H9 (cell line): ENCODE measurements around the gene LIPT1. TPM values are rescaled to one million over a fixed set of nuclear protein-coding genes. Genes with fewer than 3 reads are reported as not detected.

ENCODE experiments used
- DNase-seq: peaks from one replicate; pipeline ENCODE4 v3.0.0-alpha.2; 2017
- H2AFZ ChIP-seq: one replicate; pipeline ENCODE4 v1.6.1; 2013; ENCODE audit warnings: mild to moderate bottlenecking, low read length, control low read depth, moderate library complexity
- H2AK5ac ChIP-seq: 2 replicates; pipeline ENCODE4 v1.6.1; 2013; ENCODE audit warnings: low read length, control low read depth, mixed read lengths; ENCODE audit not compliant: insufficient read length
- H2BK120ac ChIP-seq: one replicate; pipeline ENCODE4 v1.6.1; 2013; ENCODE audit warnings: low read depth, mild to moderate bottlenecking, low read length, control low read depth, inconsistent platforms; ENCODE audit not compliant: poor library complexity, severe bottlenecking
- H2BK12ac ChIP-seq: 2 replicates; pipeline ENCODE4 v1.6.1; 2013; ENCODE audit warnings: low read length, control low read depth, mixed read lengths, low read depth; ENCODE audit not compliant: insufficient read length
- H2BK15ac ChIP-seq: 2 replicates; pipeline ENCODE4 v1.6.1; 2013; ENCODE audit warnings: low read depth, low read length, control low read depth
- H2BK20ac ChIP-seq: one replicate; pipeline ENCODE4 v1.6.1; 2013; ENCODE audit warnings: low read depth, mild to moderate bottlenecking, low read length, control low read depth, inconsistent platforms; ENCODE audit not compliant: poor library complexity, severe bottlenecking
- H2BK5ac ChIP-seq: 2 replicates; pipeline ENCODE4 v1.6.1; 2013; ENCODE audit warnings: low read length, control low read depth, mixed read lengths; ENCODE audit not compliant: insufficient read length
- H3K14ac ChIP-seq: 2 replicates; pipeline ENCODE4 v1.6.1; 2013; ENCODE audit warnings: low read length, control low read depth; ENCODE audit not compliant: insufficient read depth
- H3K18ac ChIP-seq: 2 replicates; pipeline ENCODE4 v1.6.1; 2013; ENCODE audit warnings: low read depth, mild to moderate bottlenecking, mixed read lengths, low read length, control low read depth; ENCODE audit not compliant: insufficient read length
- H3K23ac ChIP-seq: 2 replicates; pipeline ENCODE4 v1.6.1; 2013; ENCODE audit warnings: low read length, control low read depth, mixed read lengths, low read depth; ENCODE audit not compliant: insufficient read length
- H3K23me2 ChIP-seq: 2 replicates; pipeline ENCODE4 v1.6.1; 2013; ENCODE audit warnings: low read depth, mild to moderate bottlenecking, mixed read lengths, low read length, control low read depth; ENCODE audit not compliant: insufficient read length, poor library complexity, severe bottlenecking
- H3K27ac ChIP-seq: 2 replicates; pipeline ENCODE4 v1.5.1; 2013; ENCODE audit warnings: low read length, control low read depth, mixed read lengths, low read depth; ENCODE audit not compliant: insufficient read length
- H3K27me3 ChIP-seq: 2 replicates; pipeline ENCODE4 v1.6.1; 2013; ENCODE audit warnings: low read length, control low read depth, inconsistent platforms; ENCODE audit not compliant: insufficient read depth
- H3K4ac ChIP-seq: 2 replicates; pipeline ENCODE4 v1.6.1; 2013; ENCODE audit warnings: low read depth, mild to moderate bottlenecking, control low read depth, inconsistent platforms, low read length, moderate library complexity
- H3K4me1 ChIP-seq: 2 replicates; pipeline ENCODE4 v1.6.1; 2013; ENCODE audit warnings: low read length, control low read depth, inconsistent platforms; ENCODE audit not compliant: insufficient read depth
- H3K4me2 ChIP-seq: 2 replicates; pipeline ENCODE4 v1.6.1; 2013; ENCODE audit warnings: low read length, control low read depth, mixed read lengths; ENCODE audit not compliant: insufficient read length, insufficient read depth
- H3K56ac ChIP-seq: 2 replicates; pipeline ENCODE4 v1.6.1; 2013; ENCODE audit warnings: low read depth, mild to moderate bottlenecking, mixed read lengths, low read length, control low read depth; ENCODE audit not compliant: insufficient read length
- H3K79me1 ChIP-seq: 2 replicates; pipeline ENCODE4 v1.6.1; 2013; ENCODE audit warnings: low read depth, mild to moderate bottlenecking, moderate library complexity, low read length, control low read depth, inconsistent platforms; ENCODE audit not compliant: insufficient read depth, poor library complexity, severe bottlenecking
- H3K79me2 ChIP-seq: 2 replicates; pipeline ENCODE4 v1.6.1; 2013; ENCODE audit warnings: low read length, control low read depth, inconsistent platforms; ENCODE audit not compliant: insufficient read depth
- H3K9ac ChIP-seq: 2 replicates; pipeline ENCODE4 v1.6.1; 2013; ENCODE audit warnings: low read length, control low read depth, mixed read lengths; ENCODE audit not compliant: insufficient read length; ENCODE audit errors: extremely low read depth
- H3K9me3 ChIP-seq: one replicate; pipeline ENCODE4 v1.6.1; 2013; ENCODE audit warnings: low read depth, low read length, inconsistent platforms; ENCODE audit not compliant: control insufficient read depth
- H3T11ph ChIP-seq: one replicate; pipeline ENCODE4 v1.6.1; 2013; ENCODE audit warnings: mild to moderate bottlenecking, low read length, control low read depth, inconsistent platforms
- H4K20me1 ChIP-seq: one replicate; pipeline ENCODE4 v1.6.1; 2013; ENCODE audit not compliant: control insufficient read depth, insufficient read length, insufficient read depth
- H4K5ac ChIP-seq: 2 replicates; pipeline ENCODE4 v1.6.1; 2013; ENCODE audit warnings: low read depth, mild to moderate bottlenecking, mixed read lengths, low read length, control low read depth; ENCODE audit not compliant: insufficient read length
- H4K8ac ChIP-seq: replicated peaks from 2 replicates; pipeline ENCODE4 v1.6.1; 2013; ENCODE audit warnings: low read length, control low read depth, mixed read lengths, low read depth; ENCODE audit not compliant: insufficient read length
- H4K91ac ChIP-seq: 2 replicates; pipeline ENCODE4 v1.6.1; 2013; ENCODE audit warnings: low read depth, mild to moderate bottlenecking, moderate library complexity, mixed read lengths, low read length, control low read depth; ENCODE audit not compliant: insufficient read length
- H3K27ac Mint-ChIP-seq, 3 experiments: 2 replicates in 2 of 3; 3 replicates in 1 of 3; pipeline ENCODE4 v1.8.0; 2020 to 2021; ENCODE audit warnings: mixed read lengths in 3 of 3, mild to moderate bottlenecking in 1 of 3, moderate library complexity in 1 of 3
- H3K27me3 Mint-ChIP-seq: 2 replicates; pipeline ENCODE4 v1.8.0; 2021; ENCODE audit warnings: low read depth, mild to moderate bottlenecking, moderate library complexity, mixed read lengths
- H3K36me3 Mint-ChIP-seq, 3 experiments: 2 replicates in 2 of 3; 3 replicates in 1 of 3; pipeline ENCODE4 v1.8.0; 2020 to 2021; ENCODE audit warnings: low read depth in 3 of 3, mixed read lengths in 3 of 3; ENCODE audit not compliant: insufficient read depth in 1 of 3
- H3K4me1 Mint-ChIP-seq, 2 experiments: 2 replicates each; pipeline ENCODE4 v1.8.0; 2020; ENCODE audit warnings: mixed read lengths in 2 of 2
- H3K4me3 Mint-ChIP-seq, 2 experiments: 2 replicates in 1 of 2; 3 replicates in 1 of 2; pipeline ENCODE4 v1.8.0; 2020 to 2021; ENCODE audit warnings: mild to moderate bottlenecking in 2 of 2, mixed read lengths in 2 of 2, moderate library complexity in 1 of 2
- H3K9me3 Mint-ChIP-seq, 2 experiments: 2 replicates in 1 of 2; 3 replicates in 1 of 2; pipeline ENCODE4 v1.8.0; 2020; ENCODE audit warnings: mild to moderate bottlenecking in 2 of 2, mixed read lengths in 2 of 2, moderate library complexity in 1 of 2
- WGBS: extraction: QIAGEN DNeasy Blood & Tissue Kit; methylation state at CpG from one replicate; pipeline ENCODE4 v1.1.7; 2013; ENCODE audit warnings: missing lambda C conversion rate, low lambda C conversion rate, mixed read lengths; ENCODE audit not compliant: insufficient read length; ENCODE audit errors: extremely low coverage; 5-methylcytosine and 5-hydroxymethylcytosine counted together
- total RNA-seq: library from RNA; stranded (reverse); gene quantifications from 2 replicates; pipeline ENCODE4 v1.2.1, GENCODE V29; 2021
- TF ChIP-seq, protein P1 (sequence below): fragments of 200-600 bp; sonication (generic); conservative IDR thresholded peaks from 3 replicates; pipeline ENCODE4 v1.8.0; 2021; ENCODE audit warnings: antibody characterized with exemption, mild to moderate bottlenecking

Gene LIPT1
- total RNA-seq, 1 experiment from 2014 or later = 6.4 TPM

DNA sequence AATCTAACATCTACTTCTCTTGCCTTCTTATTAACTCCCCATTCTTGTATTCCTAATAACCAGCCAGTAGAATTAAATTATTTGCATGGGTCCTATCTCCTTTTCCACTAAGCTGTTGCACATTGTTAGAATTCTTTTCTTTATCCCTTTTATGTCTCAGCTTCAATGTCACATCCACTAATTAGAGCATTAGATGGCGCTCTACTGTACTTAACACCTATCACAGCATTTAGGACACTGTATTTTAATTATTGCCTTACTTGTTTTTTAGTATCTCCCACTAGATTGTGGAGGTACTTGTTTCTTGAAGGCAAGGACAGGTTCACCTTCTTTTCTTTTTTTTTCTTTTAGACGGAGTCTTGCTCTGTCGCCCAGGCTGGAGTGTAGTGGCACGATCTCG, 3.8 kb downstream of the LIPT1 start:
- Mint-ChIP-seq H3K9me3 (no peaks in the 10 kb centered on the region), H3K4me3 (no peak overlapping the region), H3K27ac (peak overlapping the region in 1 of 3 experiments; percentile 25; a peak in 2 of 7 replicates), H3K36me3 (peaks cover 10 to 24% (median 18%) of the 10 kb centered on the region in 3 experiments; a peak in 6 of 7 replicates), H3K27me3 (no peaks in the 10 kb centered on the region), H3K4me1 (peaks cover 14 to 20% of the 10 kb centered on the region in 2 experiments)
- H3K23me2 ChIP-seq = peaks cover 14% of the 10 kb centered on the region
- DNase-seq = no peak
- H2BK120ac ChIP-seq = no peak overlapping the region
- H3K27ac ChIP-seq = no peak overlapping the region
- H3T11ph ChIP-seq = no peak overlapping the region
- H3K9me3 ChIP-seq = no peaks in the 10 kb centered on the region
- H2BK12ac ChIP-seq = no peak overlapping the region
- no peak overlapping the region for H3K23ac ChIP-seq
- TF ChIP-seq, protein P1, sequence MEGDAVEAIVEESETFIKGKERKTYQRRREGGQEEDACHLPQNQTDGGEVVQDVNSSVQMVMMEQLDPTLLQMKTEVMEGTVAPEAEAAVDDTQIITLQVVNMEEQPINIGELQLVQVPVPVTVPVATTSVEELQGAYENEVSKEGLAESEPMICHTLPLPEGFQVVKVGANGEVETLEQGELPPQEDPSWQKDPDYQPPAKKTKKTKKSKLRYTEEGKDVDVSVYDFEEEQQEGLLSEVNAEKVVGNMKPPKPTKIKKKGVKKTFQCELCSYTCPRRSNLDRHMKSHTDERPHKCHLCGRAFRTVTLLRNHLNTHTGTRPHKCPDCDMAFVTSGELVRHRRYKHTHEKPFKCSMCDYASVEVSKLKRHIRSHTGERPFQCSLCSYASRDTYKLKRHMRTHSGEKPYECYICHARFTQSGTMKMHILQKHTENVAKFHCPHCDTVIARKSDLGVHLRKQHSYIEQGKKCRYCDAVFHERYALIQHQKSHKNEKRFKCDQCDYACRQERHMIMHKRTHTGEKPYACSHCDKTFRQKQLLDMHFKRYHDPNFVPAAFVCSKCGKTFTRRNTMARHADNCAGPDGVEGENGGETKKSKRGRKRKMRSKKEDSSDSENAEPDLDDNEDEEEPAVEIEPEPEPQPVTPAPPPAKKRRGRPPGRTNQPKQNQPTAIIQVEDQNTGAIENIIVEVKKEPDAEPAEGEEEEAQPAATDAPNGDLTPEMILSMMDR = peak; percentile 45; the same call in 2 of the 3 replicates
- no peak overlapping the region for H4K5ac ChIP-seq
- no peak overlapping the region for H3K56ac ChIP-seq
- no peak overlapping the region for H4K91ac ChIP-seq
- no peak overlapping the region for H3K18ac ChIP-seq
- no peak overlapping the region for H2AK5ac ChIP-seq
- H3K14ac ChIP-seq = no peak overlapping the region
- H4K20me1 ChIP-seq = peaks cover 2% of the 10 kb centered on the region
- H3K4ac ChIP-seq = no peak overlapping the region
- no CpG with 5 or more reads among the region's 5 CpGs for WGBS
- no peaks in the 10 kb centered on the region for H3K79me1 ChIP-seq
- H2BK15ac ChIP-seq = no peak overlapping the region
- H3K9ac ChIP-seq = no peak overlapping the region
- no peak overlapping the region for H2BK20ac ChIP-seq
- no peak overlapping the region for H3K4me2 ChIP-seq
- no peak overlapping the region for H2AFZ ChIP-seq
- H3K4me1 ChIP-seq = 0 out of 2 replicates have a peak, but pooled peaks cover 2% of the 10 kb centered on the region
- H2BK5ac ChIP-seq = no peak overlapping the region
- no peak overlapping the region for H4K8ac ChIP-seq
- no peaks in the 10 kb centered on the region; the same call in 1 of the 2 replicates for H3K79me2 ChIP-seq
- H3K27me3 ChIP-seq = no peaks in the 10 kb centered on the region
